ENCODE results near the gene IL22RA1. TPM values are rescaled to one million over a fixed set of nuclear protein-coding genes. Genes with fewer than 3 reads are reported as not detected.

Gene IL22RA1
- total RNA-seq, 1 experiment from 2014 or later: 5.0 TPM

GRCh38 chr1:24100945-24101737 is 41.8 kb downstream of the IL22RA1 start:
- Histone ChIP-seq H3K27ac (no peak overlapping the region), H3K9me2 (ENCODE audit: insufficient read depth) (no peaks in the 10 kb centered on the region), H3K79me2 (ENCODE audit: low read depth) (no peaks in the 10 kb centered on the region), H2AFZ (no peak overlapping the region), H3F3A (ENCODE audit: insufficient read depth, low read depth) (no peaks in the 10 kb centered on the region), H3K4me2 (no peak overlapping the region), H4K20me1 (ENCODE audit: insufficient read depth) (no peaks in the 10 kb centered on the region), H3K9me3 (ENCODE audit: insufficient read depth, low read depth) (no peaks in the 10 kb centered on the region), H3K27me3 (ENCODE audit: insufficient read depth, low read depth) (no peaks in the 10 kb centered on the region), H3K4me3 (no peak overlapping the region), H3K36me3 (ENCODE audit: low read depth) (no peaks in the 10 kb centered on the region), H3K4me1 (replicated peaks; ENCODE audit: insufficient read depth) (no peaks in the 10 kb centered on the region)
- intact Hi-C loops (cut with micrococcal nuclease; ENCODE audit: unreplicated experiment): no loop called here
- no TSS peak for BruUV-seq (replicated peaks)
- TF ChIP-seq, protein P1, sequence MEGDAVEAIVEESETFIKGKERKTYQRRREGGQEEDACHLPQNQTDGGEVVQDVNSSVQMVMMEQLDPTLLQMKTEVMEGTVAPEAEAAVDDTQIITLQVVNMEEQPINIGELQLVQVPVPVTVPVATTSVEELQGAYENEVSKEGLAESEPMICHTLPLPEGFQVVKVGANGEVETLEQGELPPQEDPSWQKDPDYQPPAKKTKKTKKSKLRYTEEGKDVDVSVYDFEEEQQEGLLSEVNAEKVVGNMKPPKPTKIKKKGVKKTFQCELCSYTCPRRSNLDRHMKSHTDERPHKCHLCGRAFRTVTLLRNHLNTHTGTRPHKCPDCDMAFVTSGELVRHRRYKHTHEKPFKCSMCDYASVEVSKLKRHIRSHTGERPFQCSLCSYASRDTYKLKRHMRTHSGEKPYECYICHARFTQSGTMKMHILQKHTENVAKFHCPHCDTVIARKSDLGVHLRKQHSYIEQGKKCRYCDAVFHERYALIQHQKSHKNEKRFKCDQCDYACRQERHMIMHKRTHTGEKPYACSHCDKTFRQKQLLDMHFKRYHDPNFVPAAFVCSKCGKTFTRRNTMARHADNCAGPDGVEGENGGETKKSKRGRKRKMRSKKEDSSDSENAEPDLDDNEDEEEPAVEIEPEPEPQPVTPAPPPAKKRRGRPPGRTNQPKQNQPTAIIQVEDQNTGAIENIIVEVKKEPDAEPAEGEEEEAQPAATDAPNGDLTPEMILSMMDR (conservative IDR thresholded peaks at IDR 0.05): no peak
- no peak for TF ChIP-seq EZH2 (IDR thresholded peaks at IDR 0.05; ENCODE audit: low read depth)
- DNase-seq: no peak
- CTCF ChIA-PET: no interaction called here
- POLR2A ChIA-PET (ENCODE audit: unreplicated experiment): interaction anchor here (0.6 to 0.7 kb wide), 2 partner anchors 121 to 1003 kb away, joined by 3 to 6 read pairs; no protein-coding TSS in a partner anchor

DNA sequence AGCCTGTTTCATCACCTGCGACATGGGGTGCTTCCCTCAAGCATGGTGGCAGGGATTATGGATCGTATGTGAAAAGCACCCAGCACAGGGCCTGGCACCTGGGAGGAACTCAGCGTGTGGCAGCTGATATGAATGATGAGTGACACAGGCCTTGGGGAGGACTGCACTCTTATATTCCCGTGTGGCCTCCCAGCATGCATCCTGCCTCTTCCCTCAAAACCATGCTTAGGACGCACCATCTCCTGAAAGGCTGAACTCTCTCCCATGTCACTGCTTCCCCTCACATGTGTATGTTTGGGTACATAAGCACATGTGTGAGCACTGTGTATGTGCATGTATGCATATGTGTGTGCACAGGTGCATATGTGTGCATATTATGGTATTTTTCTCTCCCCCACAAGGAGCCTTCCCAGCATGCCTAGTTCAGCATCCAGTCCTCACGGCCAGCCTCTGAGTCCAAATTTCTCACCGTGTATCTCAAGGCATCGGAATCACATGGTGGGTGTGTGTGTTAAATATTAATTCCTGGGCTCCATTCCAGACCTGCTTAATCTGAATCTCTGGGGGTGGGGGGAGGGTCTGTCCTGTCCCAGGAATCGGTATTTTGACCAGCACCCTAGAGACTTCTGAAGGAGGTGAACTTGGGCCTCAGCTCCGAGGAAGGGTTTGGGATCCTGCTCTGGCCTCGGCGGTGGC is 43.8 kb downstream of the IL22RA1 start:
- Histone ChIP-seq H3K9me2 (ENCODE audit: insufficient read depth) (no peaks in the 10 kb centered on the region), H3K9me3 (ENCODE audit: insufficient read depth, low read depth) (no peaks in the 10 kb centered on the region), H4K20me1 (ENCODE audit: insufficient read depth) (no peaks in the 10 kb centered on the region), H2AFZ (no peak overlapping the region), H3K4me3 (no peak overlapping the region), H3K27ac (no peak overlapping the region), H3K36me3 (ENCODE audit: low read depth) (no peaks in the 10 kb centered on the region), H3K79me2 (ENCODE audit: low read depth) (no peaks in the 10 kb centered on the region), H3K4me2 (no peak overlapping the region), H3F3A (ENCODE audit: insufficient read depth, low read depth) (no peaks in the 10 kb centered on the region), H3K27me3 (ENCODE audit: insufficient read depth, low read depth) (no peaks in the 10 kb centered on the region), H3K4me1 (replicated peaks; ENCODE audit: insufficient read depth) (no peaks in the 10 kb centered on the region)
- TF ChIP-seq, protein P1 (conservative IDR thresholded peaks at IDR 0.05): no peak
- no peak for TF ChIP-seq EZH2 (IDR thresholded peaks at IDR 0.05; ENCODE audit: low read depth)
- no TSS peak for BruUV-seq (replicated peaks)
- POLR2A ChIA-PET (ENCODE audit: unreplicated experiment): interaction anchor here (0.6 kb wide), 1 partner anchor 15 kb away, joined by 3 read pairs; no protein-coding TSS in a partner anchor
- DNase-seq: no peak
- intact Hi-C loops (cut with micrococcal nuclease; ENCODE audit: unreplicated experiment): no loop called here
- CTCF ChIA-PET: no interaction called here

DNA sequence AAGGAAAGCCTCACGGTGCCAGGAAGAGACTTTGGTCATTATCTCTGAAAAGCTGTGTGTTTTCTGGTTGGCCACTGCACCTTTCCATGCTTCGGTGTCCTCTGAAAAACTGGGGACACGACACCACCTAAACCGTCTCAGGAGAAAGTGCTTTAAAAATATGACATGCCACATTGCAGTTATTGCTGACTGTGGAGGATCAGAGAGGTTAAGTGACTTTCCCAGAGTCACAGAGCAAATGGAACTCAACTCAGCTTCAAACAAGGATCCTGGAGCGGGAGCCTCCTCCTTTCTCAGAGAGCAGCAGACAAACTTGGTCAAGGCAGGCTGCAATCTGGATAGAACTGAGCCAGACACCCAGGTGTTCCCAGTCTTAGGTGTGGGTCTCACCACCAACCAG is 44.8 kb downstream of the IL22RA1 start:
- ChIA-PET POLR2A (ENCODE audit: unreplicated experiment) (no interaction called here), CTCF (no interaction called here)
- H3F3A ChIP-seq (ENCODE audit: insufficient read depth, low read depth): no peaks in the 10 kb centered on the region
- H2AFZ ChIP-seq: no peak overlapping the region
- H3K4me2 ChIP-seq: no peak overlapping the region
- no peak for DNase-seq
- H3K9me2 ChIP-seq (ENCODE audit: insufficient read depth): no peaks in the 10 kb centered on the region
- H3K36me3 ChIP-seq (ENCODE audit: low read depth): no peaks in the 10 kb centered on the region
- intact Hi-C loops (cut with micrococcal nuclease; ENCODE audit: unreplicated experiment): no loop called here
- no TSS peak for BruUV-seq (replicated peaks)
- H3K79me2 ChIP-seq (ENCODE audit: low read depth): no peaks in the 10 kb centered on the region
- no peaks in the 10 kb centered on the region for H3K4me1 ChIP-seq (replicated peaks; ENCODE audit: insufficient read depth)
- H3K9me3 ChIP-seq (ENCODE audit: insufficient read depth, low read depth): no peaks in the 10 kb centered on the region
- no peak overlapping the region for H3K4me3 ChIP-seq
- TF ChIP-seq, protein P1 (conservative IDR thresholded peaks at IDR 0.05): no peak
- TF ChIP-seq EZH2 (IDR thresholded peaks at IDR 0.05; ENCODE audit: low read depth): no peak
- H3K27me3 ChIP-seq (ENCODE audit: insufficient read depth, low read depth): no peaks in the 10 kb centered on the region
- no peaks in the 10 kb centered on the region for H4K20me1 ChIP-seq (ENCODE audit: insufficient read depth)
- H3K27ac ChIP-seq: no peak overlapping the region
